ENCODE data around the gene IMPG2.
"Not testable (repeated sequence)": the region's sequence is repeated elsewhere in the genome, so short reads cannot be mapped to it uniquely, and the experiment has no call there.

The IMPG2 gene

DNA sequence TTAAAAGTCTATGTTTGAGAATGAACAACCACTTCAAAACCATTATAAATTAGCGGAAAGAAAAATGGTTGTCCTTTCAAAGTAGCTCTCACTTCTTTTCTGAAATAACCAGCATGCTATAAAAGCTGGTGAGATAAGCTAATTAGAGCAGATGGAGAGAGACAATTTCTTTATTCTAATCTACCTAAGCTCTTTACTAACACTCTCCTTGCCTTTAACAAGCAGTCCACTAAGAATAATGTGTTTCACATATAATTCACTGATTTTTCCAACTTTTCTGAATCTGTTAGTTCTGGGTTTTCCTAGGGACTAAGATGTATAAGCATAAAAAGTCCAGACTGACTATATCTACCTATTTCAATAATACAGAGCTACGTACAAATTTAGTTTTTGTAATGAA is at the start of gene IMPG2:
TSS of gene IMPG2 (minus strand) at position 101 of the 400 bp plus-strand sequence. CDS start 203 bp downstream, outside the sequence.
- FAIRE-seq = no peak

DNA sequence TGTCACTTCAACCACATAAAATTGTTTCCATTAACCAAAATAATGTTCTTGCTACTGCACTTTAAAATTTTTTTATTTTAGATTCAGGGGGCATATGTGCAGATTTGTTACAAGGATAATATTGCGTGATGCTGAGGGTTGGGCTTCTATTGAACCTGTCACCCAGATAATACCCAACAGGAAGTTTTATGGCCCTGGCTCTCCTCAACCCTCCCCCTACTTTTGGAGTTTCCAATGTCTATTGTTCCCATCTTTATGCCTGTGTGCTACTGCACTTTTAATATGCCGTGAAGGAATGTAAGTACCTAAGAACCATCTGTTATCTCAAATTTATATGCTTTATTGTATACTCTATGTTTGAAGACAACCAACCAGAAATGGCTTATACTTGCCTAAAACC is 42.0 kb upstream of the IMPG2 start:
- FAIRE-seq = no peak

DNA sequence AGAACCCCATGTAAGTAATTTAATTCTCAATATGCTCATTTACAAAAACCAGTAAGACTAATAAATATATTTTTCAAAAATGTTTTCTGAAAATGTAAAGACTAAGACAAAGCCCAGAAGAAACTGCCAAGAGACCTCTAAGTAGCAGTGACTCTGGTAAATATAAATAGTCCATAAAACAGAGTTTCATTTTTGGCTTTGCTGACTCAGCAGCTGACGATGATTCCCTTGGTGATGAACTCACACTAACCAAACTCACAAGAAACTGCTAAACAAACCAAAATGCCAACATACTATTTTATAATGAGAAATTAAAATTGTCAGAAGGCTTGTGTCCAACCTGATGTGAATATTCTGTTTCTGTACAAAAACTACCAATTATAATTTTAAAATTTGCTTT is 31.5 kb upstream of the IMPG2 start:
- no peak for FAIRE-seq

DNA sequence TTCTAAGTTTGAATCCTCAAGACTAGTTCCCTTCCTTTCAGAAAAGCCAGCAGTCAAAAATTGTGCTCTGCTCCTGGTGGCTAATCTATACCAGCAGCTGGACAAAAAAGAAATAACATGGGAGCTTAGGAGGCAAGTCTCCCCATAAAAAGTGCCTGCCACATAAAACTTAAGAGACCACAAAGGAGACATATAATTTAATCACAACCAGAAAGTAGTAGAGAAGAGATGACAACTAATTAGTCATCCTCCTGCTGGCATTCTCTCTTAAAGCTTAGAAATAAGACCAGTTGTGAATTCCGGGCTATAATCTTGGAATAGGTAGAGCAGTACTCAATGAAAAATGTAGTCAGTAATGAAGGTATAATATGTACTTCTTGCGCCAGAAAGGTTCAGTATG is 20.2 kb upstream of the IMPG2 start:
- no peak for FAIRE-seq

DNA sequence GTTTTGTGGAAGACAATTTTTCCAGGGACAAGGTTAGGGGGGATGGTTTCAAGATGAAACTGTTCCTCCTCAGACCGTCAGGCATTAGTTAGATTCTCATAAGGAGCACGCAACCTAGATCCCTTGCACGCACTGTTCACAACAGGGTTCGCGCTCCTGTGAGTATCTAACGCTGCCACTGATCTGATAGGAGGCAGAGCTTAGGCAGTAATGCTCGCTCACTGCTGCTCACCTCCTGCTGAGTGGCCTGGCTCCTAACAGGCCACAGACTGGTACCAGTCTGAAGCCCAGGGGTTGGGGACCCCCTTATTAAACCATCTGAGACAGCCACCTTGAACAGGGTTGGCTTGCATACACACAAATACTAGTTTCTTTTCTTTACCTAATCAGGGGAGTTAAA is 13.5 kb upstream of the IMPG2 start:
- FAIRE-seq = no peak

DNA sequence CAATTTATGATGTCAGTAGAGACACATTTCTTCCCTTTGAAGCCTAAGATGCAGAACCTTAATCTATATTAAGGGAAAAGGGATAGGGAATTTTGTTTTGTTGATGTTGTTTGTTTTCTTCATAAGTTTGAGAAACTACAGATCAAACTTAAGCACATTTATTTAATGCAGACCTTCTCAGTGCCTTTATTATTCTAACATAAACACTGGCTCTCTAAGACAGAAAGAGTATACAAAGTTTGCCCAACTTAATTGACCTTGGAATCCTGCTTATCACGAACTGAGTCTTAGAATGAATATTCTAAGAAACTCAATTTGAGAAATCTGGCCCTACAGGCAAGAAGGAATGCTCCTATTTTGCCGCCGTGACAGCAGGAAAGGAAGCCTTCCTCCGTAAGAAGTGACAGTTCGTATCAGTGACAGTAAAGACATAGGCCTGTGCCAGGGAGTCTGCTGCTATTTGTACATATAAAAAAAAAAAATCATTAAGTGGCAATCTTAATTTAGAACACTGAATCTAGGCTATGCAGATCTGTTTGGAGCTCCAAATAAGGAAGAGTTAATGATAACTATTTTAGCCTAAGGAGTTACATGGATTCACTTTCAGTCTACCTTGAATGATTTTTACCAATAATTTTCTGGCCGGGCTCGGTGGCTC is 8.8 kb upstream of the IMPG2 start:
- FAIRE-seq = no peak

DNA sequence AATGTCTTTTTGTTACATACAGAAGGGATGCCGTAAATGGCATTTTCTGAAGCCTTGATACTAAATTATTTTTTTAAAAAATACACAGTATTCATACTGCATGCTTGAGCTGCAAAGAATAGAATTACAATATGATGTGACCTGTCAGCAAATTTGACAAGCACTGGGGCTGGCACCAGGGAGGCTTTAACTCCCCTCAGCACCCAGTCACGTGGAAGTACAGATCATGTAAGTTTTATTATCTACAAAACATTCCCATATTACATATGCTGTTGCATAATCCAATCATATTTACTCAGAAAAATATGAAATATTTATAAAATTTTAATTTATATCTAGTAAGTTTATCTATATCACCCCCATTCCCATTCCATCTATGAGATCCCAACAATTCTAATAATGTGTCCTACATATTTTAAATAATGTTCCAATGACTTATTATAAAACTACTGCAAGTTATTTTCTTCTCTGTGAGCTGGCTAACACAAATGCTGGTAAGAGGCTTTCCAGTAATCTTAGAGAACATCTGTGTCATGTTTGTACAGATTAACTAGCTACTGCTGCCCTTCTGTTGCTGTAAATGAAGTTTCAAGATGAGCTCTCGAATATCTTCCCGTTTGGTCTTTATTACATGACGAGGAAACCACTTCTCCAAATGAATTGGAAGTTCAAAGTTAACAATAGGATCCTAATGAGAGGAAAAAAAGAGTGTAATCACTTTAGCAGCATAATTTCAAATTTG is 5.2 kb upstream of the IMPG2 start:
- no peak for FAIRE-seq

DNA sequence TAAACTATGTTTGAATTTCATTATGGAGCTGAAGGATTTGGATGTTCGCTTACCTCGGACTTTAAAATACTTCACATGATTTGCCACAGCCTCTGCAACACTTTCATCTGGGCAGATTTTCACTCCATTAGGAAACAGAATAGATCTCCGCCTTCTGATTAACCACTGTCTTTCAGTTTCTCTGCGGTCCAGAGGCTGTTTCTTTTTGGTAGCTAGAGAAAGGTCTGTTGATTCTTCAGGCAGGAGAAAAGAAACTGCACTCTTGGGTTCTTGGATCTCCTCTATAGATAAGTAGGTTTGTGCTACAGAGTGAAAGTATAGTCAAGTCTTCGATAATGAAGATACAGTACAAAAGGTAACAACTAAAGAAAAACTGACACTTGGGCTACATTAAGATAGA is 844 bp downstream of the IMPG2 start:
- FAIRE-seq = no peak

DNA sequence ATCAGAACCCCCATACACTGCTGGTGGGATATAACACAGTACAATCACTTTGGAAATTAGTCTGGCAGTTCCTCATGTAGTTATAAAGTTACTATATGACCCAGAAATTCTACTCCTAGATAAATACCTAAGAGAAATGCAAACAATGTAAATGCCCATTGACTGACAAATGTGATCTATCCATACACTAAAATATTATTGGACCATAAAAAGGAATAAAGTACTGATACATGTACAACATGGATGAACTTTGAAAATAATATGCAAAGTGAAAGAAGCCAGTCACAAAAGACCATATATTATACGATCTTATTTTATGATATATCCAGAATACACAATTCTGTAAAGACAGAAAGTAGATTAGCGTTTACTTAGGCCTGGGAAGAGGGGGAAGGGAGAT is 7.8 kb downstream of the IMPG2 start:
- no peak for FAIRE-seq

DNA sequence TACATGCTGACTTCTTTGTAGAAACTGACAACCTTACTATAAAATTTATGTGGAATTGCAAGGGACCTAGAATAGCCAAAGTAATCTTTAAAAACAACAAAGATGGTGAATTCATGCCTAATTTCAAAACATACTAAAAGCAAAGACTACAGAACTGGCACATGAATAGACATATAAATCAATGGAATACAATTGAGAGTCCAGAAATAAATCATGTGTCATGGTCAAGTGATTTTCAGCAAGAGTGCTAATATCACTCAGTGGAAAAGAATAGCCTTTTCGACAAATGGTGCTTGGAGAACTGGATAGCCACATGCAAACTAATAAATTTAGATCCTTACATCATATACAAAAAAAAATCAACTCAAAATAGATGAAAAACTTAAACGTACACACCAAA is 8.7 kb downstream of the IMPG2 start:
- FAIRE-seq = no peak

DNA sequence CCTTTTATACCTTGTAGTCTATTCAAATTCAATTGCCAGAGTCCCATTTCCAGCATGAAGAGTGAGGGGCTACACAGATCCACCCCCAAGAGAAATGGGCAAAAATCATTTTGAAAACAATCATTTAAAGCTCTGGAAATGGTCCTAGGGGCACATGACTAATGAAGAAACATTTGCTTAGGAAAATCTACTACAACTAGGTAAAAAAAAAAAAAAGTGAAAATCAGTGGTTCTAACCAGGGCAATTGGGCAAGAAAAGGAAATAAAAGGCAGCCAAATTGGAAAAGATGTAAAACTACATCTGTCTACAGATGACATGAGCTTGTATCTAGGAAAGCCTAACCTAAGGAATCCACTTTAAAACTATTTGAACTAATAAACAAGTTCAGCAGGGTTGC is 9.4 kb downstream of the IMPG2 start:
- FAIRE-seq = no peak

DNA sequence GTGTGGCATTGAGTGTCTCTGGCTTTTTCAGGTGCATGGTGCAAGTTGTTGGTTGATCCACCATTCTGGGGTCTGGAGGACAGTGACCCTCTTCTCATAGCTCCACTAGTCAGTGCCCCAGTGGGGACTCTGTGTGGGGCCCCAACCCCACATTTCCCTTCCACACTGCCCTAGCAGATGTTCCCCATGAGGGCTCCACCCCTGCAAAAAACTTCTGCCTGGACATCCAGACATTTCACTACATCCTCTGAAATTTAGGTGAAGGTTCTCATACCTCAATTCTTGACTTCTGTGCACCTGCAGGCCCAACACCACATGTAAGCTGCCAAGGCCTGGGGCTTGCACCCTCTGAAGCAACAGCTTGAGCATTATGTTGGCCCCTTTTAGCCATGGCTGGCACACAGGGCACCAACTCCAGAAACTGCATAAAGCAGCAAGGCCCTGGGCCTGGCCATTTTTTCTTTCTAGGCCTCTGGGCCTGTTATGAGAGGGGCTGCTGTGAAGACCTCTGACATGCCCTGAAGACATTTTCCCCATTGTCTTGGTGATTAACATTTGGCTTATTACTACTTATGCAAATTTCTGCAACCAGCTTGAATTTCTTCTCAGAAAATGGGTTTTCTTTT is 12.1 kb downstream of the IMPG2 start:
- not testable (repeated sequence) for FAIRE-seq

DNA sequence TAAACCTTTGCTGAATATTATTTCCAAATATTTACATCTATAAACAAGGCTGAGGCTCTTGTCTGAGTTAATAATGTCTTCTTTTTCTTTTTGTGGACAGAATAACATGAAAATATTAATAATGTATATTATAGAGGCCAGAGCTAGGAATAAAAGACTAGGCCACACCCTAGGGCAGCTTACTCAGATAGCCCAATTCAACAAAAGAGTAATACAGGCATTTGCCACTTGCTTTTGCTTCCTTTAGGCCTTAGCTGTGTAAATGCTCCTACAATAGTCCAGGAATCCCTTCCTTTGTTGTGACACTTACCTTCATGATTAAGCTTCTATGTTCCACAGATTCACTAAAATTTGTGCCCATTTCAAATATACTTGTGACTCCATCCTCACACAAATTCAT is 16.5 kb downstream of the IMPG2 start:
- FAIRE-seq = no peak

DNA sequence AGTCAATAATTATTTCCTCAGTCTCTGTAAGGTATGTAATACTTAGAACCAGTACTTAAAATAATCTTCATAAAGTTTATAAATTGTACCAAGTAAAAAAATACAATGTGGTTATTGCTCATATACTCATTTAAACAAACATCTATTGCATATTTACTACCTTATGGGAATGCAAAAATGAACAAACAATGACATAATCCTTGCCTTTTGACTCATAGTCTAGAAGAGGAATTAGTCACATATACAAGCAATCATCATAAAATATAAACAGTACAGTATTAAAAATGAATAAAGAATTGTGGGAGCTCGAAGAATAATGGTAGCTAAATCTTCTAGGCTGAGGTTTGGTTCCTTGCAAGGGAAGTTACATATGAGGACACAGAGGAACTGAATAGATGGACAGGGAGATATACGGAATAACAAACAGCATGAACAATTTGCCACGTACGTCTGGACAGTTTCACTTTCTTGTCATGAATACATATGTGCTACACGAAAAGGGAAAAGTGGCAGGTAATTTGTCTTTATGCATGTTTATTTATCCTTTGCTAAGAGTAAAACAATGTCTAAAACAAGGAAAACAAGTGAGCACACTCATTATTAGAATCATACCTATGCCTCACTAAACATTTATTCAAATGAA is 17.2 kb downstream of the IMPG2 start:
- peak; percentile 38 for FAIRE-seq

DNA sequence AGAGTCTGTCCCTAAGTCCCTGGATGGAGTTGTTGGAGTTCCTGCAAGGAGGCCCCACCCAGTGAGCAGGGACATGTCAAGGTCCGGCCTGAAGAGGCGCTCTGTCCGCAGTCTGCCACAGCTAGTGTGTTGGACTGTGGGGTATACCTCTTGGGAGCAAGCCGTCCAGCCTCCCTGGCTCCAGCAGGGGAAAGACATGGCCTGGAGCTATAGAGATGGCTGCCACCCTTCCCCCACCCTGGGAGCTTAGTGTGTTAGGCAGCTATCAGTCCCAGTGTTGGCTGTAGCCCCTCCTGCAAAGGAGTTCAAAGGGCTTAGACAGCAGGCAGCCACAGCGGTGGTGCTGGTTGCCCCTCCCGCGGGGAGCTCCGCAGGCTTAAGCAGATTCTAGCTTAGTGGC is 20.3 kb downstream of the IMPG2 start:
- FAIRE-seq = no peak

DNA sequence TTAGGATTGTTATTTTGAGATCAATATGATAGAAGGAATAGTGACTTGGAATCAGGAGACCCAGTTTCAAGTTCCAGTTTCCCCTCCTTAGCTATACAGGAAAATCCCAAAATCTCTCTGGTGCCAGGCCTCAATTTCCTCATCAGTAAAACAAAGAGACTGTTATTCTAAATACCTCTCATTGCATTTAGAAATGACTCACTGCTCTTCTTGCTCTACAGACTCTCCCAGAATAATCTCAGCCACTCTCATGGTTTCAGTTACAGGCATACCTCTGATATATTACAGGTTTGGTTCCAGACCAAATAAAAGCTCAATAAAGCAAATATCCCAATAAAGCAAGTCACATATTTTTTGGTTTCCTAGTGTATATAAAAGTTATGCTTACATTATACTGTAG is 28.3 kb downstream of the IMPG2 start:
- no peak for FAIRE-seq

DNA sequence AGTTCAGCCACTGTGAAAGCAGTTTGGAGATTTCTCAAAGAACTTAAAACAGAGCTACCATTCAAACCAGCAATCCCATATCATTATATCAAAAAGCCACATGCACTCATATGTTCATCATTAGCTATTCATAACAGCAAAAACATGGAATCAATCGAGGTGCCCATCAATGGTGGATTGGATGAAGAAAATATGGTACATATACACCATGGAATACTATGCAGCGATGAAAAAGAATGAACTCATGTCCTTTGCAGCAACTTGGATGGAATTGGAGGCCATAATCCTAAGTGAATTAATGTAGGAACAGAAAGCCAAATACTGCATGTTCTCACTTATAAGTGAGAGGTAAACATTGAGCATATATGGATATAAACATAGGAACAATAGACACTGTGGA is 32.1 kb downstream of the IMPG2 start:
- no peak for FAIRE-seq

DNA sequence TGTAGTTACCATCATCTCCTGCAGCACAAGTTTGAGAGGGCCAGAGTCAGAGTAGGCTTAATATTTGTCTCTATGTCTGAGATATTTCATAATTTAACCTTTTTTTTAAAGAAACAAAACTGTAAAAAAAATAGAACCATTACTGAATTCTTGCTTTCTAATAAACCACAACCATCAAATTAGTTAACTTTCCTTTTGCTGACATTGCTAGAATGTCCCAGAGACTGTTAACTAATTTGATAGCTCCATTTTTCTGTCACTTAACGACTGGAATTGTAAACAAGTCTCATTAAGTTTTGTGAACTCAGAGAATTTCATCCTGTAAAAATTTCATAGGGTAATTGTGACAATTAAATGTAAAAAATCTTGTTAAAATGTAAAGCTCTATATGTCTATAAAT is 35.6 kb downstream of the IMPG2 start:
- FAIRE-seq = no peak

DNA sequence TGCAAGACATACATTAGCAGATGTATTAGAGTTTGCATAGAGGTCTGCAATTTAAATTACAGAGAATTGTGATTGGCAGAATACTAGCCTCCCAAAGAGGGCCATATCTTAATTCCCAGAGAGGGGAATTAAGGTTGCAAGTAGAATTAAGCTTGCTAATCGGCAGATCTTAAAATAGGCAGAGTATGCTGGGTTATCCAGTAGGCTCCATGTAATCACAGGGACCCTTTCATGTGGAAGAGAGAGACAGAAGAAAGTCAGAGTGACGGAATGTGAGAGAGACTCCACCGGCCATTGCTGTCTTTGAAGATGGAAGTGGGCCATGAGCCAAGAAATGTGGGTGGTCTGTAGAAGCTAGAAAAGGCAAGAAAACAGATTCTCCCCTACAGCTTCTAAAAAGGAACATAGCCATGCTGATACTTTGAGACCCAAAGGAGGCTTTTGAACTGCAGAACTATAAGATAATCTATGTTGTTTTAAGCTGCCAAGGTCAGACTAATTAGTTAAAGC is 38.8 kb downstream of the IMPG2 start:
- FAIRE-seq = no peak

DNA sequence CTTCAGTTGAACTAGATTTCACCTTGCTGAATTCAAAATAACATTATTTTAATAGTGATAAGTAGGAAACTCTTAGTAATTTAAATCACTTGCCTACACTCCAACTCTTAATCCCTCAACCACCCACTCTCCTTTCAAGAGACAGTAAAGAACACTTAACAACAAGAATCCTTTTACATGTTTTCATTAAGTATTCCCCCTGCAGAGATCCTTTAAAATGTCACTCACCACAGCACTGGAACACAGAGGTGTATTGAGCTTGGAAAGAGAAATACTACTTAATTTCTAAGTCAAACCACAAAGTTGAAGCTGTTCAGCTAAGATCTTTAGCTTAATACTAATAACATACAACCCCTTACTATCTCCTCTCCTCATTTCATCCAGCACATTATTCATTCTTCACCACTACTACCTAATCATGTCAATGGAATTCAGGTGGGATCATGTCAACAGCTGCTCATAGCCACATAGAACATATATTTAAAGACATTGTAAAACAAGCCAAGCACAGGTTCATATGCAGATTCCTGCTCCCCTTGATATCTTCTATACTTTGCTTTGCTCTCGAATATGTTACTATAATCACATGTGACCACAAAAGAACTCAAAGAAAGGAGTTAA is 40.5 kb downstream of the IMPG2 start:
- FAIRE-seq = no peak

DNA sequence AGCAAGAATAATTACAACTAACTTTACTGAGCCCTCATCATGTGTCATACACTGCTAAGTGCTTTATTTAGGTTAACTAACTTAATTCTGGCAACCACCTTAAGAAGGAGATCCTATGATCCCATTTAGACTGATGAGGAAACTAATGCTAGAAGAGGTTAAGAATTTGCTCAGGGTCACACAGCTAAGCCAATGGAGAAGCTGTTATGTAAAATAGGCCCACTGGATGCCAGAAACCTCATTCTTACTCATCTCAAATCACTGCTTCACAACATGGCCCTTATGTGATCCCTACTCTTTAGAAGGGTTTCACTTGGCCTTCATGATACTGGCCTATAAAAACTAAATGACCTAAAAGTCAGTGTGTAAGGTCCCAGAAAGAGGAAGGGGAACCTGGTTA is 41.2 kb downstream of the IMPG2 start:
- no peak for FAIRE-seq

DNA sequence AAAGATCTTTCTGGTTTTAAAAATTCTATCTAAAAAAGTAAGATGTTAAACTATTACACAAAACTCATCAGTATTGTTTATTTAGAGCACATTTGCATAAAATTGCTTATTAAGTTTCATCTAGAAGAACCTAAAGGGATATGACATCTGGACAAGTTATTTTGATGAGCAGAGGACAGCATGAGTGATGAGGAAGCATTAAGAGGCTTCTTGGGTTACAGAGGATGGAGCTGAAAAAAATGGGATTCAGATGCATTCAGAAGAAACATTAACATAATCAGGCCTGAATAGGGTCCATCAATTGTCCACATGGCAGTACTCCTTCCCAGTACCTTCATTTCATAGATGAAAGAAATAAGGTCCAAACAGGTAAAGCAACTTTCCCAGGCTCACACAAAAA is 41.6 kb downstream of the IMPG2 start:
- peak; percentile 24 for FAIRE-seq

DNA sequence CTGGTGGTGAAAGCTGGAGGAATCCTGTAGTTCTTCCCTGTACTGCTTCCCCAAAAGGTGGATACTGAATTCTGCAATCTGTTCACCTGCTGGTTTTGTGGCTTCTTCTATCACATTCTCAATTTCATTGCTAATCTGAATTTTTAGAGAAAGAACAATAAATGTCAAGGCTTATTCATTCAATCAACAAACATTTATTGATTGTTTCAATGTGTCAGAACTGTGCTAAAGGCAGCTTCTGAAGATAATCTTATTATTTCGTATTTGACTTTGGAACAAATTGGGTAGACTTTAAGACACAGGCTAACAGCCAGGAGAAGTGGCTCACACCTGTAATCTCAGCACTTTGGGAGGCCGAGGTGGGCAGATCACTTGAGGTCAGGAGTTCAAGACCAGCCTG is 46.8 kb downstream of the IMPG2 start:
- FAIRE-seq = no peak
